ENCODE data around the gene RPS23.
"Not testable (repeated sequence)": the region's sequence is repeated elsewhere in the genome, so short reads cannot be mapped to it uniquely, and the experiment has no call there.

The RPS23 gene

DNA sequence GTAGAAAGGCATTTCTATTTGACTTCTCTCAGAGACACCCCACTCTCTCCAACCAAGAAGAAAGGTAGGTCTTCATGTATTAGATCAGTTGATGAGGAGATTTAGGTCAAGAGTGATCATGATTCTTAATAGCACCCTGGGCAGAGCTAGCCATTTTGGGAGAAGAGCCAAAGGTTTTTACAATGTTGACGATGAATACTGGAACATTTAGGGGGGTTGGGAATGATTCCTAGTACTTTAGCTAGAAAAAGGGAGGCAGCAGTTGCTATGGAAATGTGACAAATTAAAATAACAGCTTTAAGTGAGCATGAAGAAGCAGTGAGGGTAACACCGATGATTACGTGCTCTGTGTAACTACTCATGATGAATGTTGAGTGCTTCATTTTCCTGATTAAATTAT, 9.5 kb upstream of the RPS23 start:
- DNase-seq (ENCODE audit: low spot score), result no peak

DNA sequence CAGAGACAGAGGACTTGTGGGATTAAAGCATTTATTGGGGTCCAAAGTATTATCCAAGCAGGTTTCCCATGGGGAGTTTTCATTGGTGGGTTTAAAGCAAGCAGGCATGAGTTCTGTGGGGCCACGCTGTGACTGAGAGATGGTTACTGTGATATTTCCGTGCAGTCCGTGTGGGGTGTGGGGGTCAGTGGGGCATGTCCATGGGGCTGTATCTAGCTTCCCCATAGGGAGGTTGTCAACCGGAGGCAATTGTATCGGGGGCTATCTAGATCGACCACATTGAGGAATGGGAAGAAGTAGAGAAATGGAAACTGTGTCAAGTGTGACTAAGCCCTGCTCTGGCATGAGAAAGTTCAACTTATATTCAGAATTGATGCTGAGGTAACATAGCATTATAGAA, 7.1 kb upstream of the RPS23 start:
- DNase-seq (ENCODE audit: low spot score), result no peak

DNA sequence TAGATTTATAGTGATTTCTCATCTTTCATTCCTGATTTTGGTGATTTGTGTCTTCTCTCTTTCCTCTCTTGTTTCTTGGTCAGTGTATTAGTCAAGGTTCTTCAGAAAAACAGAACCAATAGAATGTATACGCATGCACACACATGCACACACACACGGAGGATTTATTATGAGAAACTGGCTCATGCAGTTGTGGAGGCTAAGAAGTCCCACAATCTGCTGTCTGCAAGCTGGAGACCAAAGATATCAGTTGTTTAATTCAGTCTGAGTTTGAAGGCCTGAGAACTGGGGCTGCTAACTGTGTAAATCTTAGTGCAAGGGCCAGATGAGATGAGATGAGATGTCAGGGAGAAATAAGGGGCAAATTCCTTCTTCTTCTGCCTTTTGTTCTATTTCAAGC, 5.7 kb upstream of the RPS23 start:
- no peak for DNase-seq (ENCODE audit: low spot score)

DNA sequence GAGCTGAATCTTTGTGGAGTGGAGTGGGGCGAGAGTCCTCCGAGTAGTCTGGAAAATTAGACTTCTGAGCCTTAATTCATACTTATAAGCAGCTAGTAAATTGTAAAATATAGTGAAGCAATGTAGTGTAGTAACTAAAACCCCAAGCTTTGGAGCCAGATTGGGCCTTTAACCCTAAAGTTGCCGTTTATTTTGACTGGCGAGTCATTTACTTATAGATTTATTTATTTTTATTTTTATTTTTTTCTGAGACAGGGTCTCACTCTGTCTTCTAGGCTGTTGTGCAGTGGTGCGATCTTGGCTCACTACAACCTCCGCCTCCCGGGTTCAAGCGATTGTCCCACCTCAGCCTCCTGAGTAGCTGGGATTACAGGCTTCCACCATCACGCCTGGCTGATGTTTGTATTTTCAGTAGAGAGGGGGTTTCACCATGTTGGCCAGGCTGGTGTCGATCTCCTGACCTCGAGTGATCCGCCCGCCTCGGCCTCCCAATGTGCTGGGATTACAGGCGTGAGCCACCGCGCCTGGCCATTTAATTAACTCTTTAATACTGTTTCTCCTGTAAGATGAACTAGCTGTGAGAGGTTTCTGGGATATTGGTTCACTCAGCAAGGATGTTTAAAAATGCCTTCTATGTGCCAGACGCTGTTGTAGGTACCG, 687 bp upstream of the RPS23 start:
- DNase-seq (ENCODE audit: low spot score), result no peak

DNA sequence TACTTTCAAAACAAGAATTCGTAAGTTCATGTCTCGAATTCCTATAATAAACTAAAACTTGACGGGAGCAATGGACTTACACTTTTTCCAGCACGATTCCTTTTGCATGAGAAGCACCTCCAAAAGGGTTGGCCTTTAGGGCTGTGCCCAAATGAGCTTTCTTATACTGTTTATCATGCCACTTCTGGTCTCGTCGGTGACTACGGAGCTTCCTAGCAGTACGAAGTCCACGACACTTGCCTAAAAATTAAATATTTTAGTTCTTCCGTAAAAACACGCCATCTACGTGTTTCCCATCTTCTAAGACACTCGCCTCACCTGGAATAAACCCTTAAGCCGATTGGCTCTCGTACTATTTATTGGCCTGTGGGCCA, 554 bp downstream of the RPS23 start:
- no peak for DNase-seq (ENCODE audit: low spot score)

DNA sequence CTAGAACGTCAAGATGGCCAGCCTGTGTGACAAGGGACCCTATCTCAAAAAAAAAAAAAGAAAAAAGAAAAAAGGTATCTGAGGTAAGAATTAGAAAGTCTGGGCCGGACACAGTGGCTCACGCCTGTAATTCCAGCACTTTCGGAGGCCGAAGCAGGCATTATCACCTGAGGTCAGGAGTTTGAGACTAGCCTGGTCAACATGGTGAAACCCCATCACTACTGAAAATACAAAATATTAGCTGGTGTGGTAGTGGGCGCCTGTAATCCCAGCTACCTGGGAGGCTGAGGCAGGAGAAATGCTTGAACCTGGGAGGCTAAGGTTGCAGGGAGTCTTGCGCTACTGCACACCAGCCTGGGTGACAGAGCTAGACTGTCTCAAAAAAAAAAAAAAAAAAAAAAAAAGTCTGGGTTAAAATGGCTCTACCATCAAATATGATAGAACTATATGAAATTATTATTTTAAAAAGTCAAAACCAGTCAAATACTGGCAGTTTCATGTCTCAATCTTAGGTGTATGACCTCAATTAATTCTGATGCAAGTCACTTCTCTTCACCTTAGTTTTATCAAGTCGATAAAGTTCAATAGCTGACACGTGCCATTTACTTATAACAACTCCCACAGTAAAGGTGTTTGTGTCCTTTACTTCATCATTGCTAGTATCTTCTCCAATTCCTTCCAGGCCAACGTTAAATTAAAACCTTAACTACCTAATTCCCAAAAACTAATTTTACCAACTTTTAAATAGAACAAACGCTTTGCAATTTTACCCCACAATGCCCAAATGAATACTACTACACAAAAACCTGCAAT, 1.1 kb downstream of the RPS23 start:
- no peak for DNase-seq (ENCODE audit: low spot score)

DNA sequence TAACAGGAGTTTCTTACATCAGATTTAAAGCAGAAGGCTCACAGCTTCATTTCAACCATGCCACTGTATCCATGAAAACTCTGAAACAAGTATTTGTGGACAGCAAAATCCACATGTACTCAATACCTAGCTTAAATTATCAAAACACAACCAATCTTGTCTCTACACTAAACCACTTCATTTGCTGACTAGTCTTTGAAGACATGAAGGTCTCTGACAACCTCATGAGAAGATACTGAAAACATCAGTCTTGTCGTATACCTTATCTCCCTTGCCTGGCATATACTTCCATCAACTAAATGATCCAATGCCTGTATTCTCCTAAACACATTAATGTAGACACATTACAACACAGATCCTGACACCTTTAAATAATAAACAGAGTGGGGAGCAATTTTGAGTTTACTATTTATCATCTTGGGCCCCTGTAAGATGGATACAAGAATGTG, 2.9 kb downstream of the RPS23 start:
- no peak for DNase-seq (ENCODE audit: low spot score)

DNA sequence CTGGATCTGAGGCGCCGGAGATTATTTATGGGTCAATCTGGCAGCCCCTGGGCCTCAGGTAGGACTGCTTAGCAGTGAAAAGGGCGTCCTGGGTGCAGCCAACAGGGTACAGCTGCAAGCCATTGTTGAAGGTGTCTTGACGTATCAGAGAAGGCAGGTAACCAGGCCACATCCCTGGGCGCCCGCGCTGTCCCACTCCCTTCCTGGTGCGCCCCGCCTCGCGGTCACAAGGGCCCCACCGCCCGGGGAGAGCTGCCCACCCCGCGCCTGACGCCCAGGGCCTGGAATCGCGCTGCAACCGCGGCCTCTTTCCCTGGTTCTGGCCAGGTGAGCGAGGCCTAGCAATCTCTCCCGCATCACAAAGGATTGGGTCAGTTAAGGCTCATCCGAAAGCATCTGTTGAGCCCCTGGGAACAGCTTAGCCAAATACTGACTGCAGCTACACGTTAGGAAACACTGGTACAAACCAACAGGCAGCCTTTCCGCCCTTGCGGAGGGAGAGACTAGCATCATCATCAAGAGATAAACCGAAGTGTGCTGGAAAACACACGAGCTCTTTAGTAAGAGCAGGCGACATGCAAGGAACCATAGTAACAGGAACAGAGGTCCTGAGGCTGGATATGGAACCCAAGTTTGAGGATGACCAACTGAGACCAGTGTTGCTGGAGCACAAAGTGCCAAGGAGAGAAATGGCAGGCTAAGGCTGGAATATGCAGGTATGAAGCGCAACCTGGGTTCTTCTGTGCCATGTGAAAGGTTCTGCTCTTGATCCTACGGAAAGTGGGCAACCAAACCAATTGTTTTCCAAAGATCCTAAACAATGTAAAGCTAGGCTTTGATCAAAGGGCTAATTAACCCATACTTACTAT, 3.6 kb downstream of the RPS23 start:
- no peak for DNase-seq (ENCODE audit: low spot score)

DNA sequence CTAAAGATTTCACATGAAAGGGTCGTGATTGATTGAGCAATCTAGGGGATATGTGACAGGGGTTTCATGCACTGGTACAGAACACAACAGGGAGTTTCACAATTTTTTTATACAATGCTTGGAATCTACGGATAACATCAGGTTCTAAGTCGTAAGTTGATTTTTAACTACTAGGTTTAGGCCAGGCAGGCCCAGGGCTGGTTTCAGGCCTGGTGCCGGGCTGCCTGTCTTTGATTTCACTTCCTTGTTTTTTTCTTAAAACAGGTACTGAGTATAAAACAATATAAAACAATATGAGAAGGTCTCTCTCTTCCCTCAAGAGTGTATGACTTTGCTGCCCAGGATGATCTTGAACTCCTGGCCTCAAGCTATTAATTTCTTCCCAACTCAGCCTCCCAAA, 4.7 kb downstream of the RPS23 start:
- DNase-seq (ENCODE audit: low spot score), result not testable (repeated sequence)

DNA sequence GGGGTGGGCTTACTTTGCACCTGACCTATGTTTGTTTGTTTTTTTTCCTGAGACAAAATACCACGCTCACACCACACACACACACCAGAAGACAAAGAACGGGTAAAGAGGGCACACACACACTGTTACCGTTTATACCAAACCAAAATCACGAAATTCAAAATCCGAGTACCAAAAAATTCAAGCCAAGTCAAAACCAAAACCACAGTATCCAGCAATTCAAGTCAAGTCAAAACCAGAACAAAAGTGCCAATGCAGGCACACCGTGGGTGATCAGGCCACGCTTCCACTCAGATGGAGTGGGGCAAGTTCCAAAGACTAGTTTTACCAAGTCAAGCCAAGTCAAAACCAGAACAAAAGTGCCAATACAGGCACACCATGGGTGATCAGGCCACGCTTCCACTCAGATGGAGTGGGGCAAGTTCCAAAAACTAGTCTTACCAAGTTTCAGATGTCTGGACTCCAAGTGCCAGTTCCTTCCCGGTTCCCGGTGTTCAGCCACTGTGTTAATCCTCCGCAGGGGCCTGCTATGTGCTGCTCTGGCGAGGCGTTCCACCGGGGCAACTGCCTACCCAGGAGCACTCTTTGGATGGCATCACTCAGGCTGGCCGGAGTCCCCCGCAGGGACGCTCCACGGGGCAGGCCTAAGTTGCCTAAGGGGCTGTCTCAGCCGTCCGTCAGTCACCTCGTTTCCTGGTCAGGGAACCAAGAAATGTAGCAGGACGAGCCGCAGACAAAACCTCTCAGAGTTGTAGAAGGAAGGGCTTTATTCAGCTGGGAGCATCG, 5.4 kb downstream of the RPS23 start:
- DNase-seq (ENCODE audit: low spot score), result not testable (repeated sequence)

DNA sequence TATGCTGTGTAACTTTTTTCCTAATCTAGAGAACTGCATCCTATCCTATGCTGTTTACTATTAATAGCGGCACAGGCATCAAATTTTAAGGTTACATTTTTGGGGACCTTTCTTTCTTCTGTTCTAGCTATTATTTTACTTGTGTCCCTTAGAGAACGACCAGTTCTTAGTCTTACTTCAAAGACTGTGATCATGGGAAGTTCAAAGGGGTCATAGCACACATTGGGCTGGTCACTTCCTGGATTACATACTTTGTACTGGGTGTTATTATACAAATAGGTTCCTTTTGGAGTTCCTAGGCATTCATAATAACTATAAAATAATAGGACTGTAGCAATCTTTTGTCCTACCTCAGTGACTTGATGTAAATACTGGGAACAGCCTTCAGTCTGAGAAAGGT, 8.8 kb downstream of the RPS23 start:
- DNase-seq (ENCODE audit: low spot score), result not testable (repeated sequence)

DNA sequence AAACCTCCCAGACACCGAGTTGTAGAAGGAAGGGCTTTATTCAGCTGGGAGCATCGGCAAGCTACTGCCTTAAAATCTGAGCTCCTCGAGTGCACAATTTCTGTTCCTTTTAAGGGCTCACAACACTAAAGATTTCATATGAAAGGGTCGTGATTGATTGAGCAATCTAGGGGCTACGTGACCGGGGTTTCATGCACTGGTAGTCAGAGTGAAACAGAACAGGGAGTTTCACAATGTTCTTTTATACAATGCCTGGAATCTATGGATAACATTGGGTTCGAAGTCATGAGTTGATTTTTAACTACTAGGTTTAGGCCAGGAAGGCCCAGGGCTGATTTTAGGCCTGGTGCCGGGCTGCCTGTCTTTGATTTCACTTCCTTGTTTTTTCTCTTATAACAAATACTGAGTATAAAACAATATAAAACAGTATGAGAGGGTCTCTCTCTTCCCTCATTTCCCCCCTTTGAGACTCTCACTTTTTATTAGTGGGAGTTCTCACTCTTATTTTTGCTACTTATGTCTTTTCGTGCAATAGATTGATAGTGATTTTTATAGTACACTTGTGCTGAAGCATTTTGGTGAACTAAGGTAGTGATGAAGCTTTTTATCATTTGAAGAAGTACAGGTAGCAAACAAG, 10.7 kb downstream of the RPS23 start:
- not testable (repeated sequence) for DNase-seq (ENCODE audit: low spot score)

DNA sequence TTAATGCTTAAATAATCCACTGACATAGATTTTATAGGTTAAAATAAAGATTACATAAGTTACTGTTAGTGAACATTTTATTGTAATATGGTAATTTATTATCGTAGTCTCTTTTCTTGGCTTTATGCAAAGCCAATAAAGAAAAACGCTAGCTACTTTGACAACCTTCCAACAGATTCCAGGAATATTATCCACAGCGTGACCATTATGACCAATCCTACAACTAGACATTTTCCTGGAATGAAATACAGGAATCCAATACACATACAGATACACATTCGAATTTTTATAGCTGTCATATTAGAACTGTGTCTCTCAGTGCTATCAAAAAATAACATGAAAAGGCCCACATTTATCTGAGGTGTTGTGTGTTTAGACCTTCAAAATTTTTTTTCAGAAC, 13.1 kb downstream of the RPS23 start:
- DNase-seq (ENCODE audit: low spot score), result no peak

DNA sequence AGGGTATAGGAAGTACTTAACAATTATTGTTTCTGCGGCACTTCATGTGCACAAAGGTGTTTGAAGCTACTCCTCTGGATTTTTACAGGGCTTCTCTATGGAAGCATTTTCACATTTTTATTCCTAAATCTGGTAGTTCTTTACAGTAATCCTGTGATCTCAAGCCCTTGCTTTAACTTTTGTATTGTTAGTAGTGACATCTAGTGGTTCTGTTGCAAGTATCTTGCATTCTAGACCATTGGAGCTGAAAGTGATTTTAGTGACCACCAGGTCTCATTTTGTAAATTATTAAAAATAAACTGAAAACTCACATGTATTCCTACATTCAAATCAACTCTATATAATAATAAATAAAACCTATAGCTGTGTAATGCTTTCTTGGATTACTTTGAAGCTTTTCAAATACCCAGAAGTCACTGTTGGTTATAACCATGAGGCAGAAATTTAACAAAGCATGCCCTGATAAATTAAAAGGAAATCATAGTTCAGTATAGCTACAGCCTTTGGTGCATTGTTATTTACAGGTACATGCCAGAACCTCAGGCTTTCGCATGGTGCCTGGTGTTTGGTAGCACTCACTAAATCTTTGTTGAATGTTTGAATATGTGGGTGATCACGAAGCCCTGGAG, 18.9 kb downstream of the RPS23 start:
- DNase-seq (ENCODE audit: low spot score), result peak; percentile 7

DNA sequence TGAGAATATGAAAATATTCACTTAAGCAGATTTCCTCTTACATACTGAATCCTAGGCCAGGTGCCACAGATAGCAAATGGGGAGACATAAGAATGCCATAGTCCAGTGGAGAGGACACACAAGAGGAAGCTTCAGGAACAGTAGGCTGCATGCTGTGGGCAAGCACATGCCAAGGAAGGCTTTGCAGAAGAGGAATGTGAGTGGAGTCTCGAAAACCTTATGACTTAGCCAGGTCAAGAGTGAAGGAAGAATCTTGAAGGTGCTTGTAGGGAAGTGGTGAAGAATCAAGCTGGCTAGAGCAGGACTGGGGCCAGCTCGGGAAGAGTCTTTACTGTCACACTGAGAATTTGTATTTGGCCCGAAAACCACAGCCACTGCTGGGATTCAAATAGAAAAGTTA, 20.4 kb downstream of the RPS23 start:
- DNase-seq (ENCODE audit: low spot score), result no peak

DNA sequence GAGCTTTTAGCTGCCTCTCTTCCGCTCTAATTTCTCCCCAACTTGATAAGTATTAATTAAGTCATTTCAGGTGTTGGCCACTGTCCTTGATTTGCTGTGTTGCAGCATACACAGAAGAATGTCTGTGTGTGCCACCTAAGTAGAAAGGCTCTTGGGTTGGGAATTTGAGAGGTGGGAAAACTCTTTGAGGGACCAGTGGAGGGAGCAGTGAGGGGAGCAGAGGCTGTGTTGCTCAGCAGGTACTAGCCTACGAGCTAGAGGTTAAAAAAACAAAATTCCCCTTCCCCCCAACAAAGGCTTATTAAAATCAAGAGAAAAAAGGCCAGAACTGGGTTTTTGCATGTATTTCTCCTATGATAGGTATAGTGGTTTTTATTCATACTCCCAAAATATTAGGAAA, 20.9 kb downstream of the RPS23 start:
- no peak for DNase-seq (ENCODE audit: low spot score)

DNA sequence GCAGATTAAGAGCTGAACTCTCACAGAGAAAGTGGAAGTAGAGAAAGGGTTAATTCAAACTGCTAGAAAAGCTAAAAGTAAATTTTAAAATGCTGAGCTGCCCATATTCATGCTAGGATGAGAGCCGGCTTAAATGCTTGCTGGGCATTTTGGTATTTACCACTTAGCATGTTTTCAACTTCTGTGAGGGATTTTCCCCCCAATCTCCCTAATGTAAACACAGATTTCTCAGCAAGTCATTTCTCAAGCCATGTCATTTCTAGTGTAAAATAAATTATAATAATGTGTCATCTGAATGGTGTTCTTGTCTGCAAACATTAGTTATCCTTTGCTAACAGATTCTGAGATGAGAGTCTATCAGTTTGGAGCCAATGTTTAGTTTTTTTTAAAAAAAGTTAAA, 22.3 kb downstream of the RPS23 start:
- DNase-seq (ENCODE audit: low spot score), result no peak

DNA sequence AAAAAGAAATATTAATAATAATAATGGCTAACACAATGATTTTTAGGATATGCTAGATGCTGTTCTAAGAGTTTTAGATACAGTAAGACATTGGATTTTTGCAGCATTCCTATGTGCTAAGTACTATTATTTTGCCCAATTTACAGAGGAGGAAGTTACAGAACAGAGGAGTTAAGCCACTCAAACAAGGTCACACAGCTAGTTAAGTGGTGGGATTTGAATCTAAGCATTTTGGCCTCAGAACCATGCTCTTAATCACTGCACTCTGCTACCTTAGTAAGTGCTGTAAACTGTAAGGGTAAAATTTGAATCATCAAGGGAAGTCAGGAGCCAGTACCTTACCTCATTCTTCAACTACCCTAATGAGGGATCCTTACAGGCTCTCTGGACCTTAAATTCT, 25.4 kb downstream of the RPS23 start:
- no peak for DNase-seq (ENCODE audit: low spot score)

DNA sequence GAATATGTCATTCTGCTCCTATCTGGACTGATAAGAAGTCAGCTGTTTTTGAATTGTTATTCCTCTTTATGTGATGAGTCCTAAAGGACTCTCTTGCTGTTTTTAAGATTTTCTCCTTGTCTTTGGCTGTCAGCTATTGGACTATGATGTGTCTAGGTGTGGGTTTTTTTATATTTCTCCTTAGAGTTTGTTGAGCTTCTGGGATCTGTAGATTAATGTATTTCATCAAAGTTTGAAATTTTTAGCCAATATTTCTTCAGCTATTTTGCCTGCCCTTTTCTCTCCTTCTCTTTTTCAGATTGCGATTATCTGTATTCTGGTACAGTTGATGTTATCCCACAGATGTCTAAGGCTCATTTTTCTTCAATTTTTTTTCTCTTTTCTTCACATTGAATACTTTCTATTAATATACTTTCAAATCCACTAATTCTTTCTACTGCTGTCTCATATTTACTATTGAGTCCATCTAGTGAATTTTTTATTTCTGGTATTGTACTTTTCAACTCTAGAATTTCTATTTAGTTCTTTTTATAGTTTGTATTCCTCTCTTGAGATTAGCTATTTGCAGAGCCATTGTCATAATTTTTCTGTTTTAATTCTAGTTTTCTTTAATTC, 31.1 kb downstream of the RPS23 start:
- no peak for DNase-seq (ENCODE audit: low spot score)

DNA sequence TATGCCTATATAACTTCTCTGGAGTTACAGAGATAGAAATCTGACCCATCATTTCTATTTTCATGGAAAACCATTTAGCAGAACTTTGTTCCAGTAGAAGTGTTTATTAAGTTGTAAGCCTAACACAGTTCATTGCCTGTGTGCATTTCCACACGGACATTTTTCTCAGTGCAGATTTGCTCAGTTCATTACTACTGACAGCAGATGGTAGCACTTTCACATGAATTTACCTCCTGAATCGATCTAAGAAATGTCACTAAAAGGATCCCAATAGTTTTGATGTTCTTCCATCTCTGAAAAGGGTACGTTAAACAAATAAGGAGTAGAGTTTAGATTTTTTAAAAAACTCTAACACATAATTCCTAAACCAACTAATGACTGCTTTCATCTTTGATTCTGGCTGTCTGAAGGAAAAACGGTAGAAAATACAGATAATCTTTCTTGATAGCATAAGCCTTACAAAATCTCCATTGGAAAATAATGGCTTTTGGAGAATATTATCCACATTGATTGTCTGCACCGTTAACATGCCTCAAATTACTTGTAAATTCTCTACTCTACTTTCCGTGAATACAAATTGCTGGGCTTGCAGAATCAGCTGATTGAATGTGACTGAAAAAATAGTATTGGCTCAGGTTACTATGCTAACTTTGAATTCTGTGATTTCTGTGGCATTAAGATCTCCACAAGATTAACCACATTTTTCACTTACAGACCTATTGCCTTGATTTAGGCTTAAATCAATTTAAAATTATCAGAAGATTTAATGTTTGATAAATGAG, 33.1 kb downstream of the RPS23 start:
- DNase-seq (ENCODE audit: low spot score), result no peak

All from COLO829 (cell line).